GM12891 (cell line): ENCODE data around the gene MAPRE2.

Source experiments
- POLR2A ChIP-seq: IDR thresholded peaks from 2 replicates; pipeline ENCODE4 v1.6.1; 2011; ENCODE audit warnings: low read depth, low read length, control low read depth
- POLR2AphosphoS5 ChIP-seq: IDR thresholded peaks from 2 replicates; pipeline ENCODE4 v1.6.1; 2011; ENCODE audit warnings: low read depth, low read length, control low read depth
- TAF1 ChIP-seq: IDR thresholded peaks from 2 replicates; pipeline ENCODE4 v1.6.1; 2011; ENCODE audit warnings: low read depth, low read length, control low read depth

DNA sequence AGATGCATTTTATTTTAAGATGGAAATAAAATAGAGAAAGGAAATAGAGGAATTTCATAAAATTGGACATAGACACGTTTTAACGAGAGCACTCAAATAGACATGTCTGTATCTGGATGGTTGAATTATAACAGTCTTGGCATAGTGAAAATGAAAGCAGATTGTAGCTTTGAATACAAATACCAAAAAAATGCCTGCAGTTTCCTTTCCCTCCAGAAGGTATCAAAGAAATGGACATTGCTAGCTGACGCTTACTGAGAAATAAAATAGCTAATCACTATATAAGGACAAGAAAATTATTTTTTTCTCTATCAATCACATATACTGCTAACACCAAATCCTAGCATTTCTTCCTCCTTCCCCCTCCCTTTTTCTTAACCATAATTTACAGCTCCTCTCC lies 11.4 kb upstream of the MAPRE2 start:
- TF ChIP-seq TAF1 (no peak), POLR2A (no peak), POLR2AphosphoS5 (no peak)
